Measurements from ENCODE around the gene ZNF697. TPM values are rescaled to one million over a fixed set of nuclear protein-coding genes. Genes with fewer than 3 reads are reported as not detected.

ZNF697 gene
- total and polyA plus RNA-seq, 2 of the 4 experiments (the other 2 are of a cell fraction), result 6.2 to 10.2 TPM

DNA sequence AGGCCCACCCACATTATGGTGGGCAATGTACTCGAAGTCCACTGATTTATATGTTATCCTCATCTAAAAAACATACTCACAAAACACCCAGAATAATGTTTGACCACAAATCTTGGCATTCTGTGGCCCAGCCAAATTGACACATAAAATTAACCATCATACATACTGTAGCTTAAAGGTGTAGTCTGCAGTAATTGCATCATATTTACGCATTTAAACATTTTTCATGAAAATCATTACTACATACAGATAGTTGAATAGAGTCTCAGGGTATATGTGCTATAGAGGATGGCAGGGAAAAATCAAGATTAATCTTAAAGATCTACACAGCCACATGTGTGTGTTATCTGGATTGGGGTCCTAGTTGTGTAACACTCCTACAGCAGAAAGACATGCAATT is 14.5 kb downstream of the ZNF697 start:
- Histone ChIP-seq H3K4me3 (ENCODE audit: insufficient read depth, low read depth, low read length) (no peak overlapping the region), H3K18ac (ENCODE audit: low read depth, low read length) (no peak overlapping the region), H3K9me1 (ENCODE audit: insufficient read depth, low read length) (peaks cover 35% of the 10 kb centered on the region), H3K27me3 (ENCODE audit: control insufficient read depth, insufficient read depth, low read length) (no peaks in the 10 kb centered on the region), H3K9me3 (ENCODE audit: control insufficient read depth, insufficient read depth, low read length) (no peaks in the 10 kb centered on the region), H2BK15ac (ENCODE audit: low read depth, low read length) (no peak overlapping the region), H2AK5ac (ENCODE audit: low read depth, low read length) (no peak overlapping the region), H3K36me3 (ENCODE audit: control insufficient read depth, insufficient read depth, low read length) (peaks cover 6% of the 10 kb centered on the region), H4K8ac (ENCODE audit: low read depth in 2 of 2, low read length in 2 of 2) (no peak overlapping the region), H3K4ac (ENCODE audit: low read depth, low read length) (no peak overlapping the region), H4K20me1 (ENCODE audit: insufficient read depth, low read length) (peaks cover 66% of the 10 kb centered on the region), H3K4me1 (ENCODE audit: control insufficient read depth, insufficient read depth, low read length) (peaks cover 36% of the 10 kb centered on the region), H2BK5ac (ENCODE audit: low read depth, low read length, poor library complexity, severe bottlenecking) (no peak overlapping the region), H3K23ac (ENCODE audit: low read depth, low read length) (no peak overlapping the region), H3K56ac (ENCODE audit: extremely low read depth, insufficient read depth, low read length) (no peak overlapping the region), H3K27ac (ENCODE audit: insufficient read depth, low read length) (no peak overlapping the region), H2AK9ac (replicated peaks; ENCODE audit: low read depth, low read length, poor library complexity) (no peak overlapping the region), H2BK20ac (ENCODE audit: low read depth, low read length) (no peak overlapping the region), H4K5ac (ENCODE audit: low read depth, low read length) (no peak overlapping the region), H2BK120ac (ENCODE audit: low read depth, low read length) (no peak overlapping the region), H2AFZ (replicated peaks; ENCODE audit: low read length, poor library complexity) (no peak overlapping the region), H3K9ac (ENCODE audit: low read depth, low read length) (no peak overlapping the region), H3K14ac (replicated peaks; ENCODE audit: low read depth, low read length) (no peak overlapping the region), H3K79me1 (ENCODE audit: low read depth in 1 of 2, low read length in 2 of 2) (peaks cover 54 to 84% of the 10 kb centered on the region in 2 experiments), H3K4me2 (ENCODE audit: low read depth, low read length) (no peak overlapping the region; the same call in 1 of the 2 replicates), H4K91ac (ENCODE audit: insufficient read depth, low read depth, low read length) (no peak overlapping the region)
- ChIA-PET CTCF (interaction anchor here (0.7 kb wide), 1 partner anchor 19 kb away, joined by 3 read pairs; no protein-coding TSS in a partner anchor), POLR2A (ENCODE audit: unreplicated experiment) (no interaction called here)
- ATAC-seq (ENCODE audit: low read depth) (no peak), DNase-seq (no peak)
- TF ChIP-seq CEBPB (IDR thresholded peaks at IDR 0.05; ENCODE audit: low read depth, low read length) (0 out of 2 replicates have a peak, but pooled peaks have one; percentile 18), MAZ (IDR thresholded peaks at IDR 0.05; ENCODE audit: borderline replicate concordance, low read depth, low read length) (no peak)
- 86% methylated on average over 1 of the region's 2 CpGs; no CpG with 5 or more reads in 1 of the 2 experiments for WGBS, 2 experiments (ENCODE audit: extremely low coverage in 2 of 2, insufficient read length in 1 of 2)
- dilution Hi-C loops (cut with HindIII; ENCODE audit: low sequenced_read_pairs, unreplicated experiment), result no loop called here
- in situ Hi-C loops (cut with MboI; ENCODE audit: low sequenced_read_pairs), result no loop called here
- no TSS peak for BruUV-seq (replicated peaks)
- intact Hi-C loops (cut with micrococcal nuclease), result no loop called here

Data from IMR-90 (cell line).